Measurements from ENCODE around the gene SIGLEC10. TPM values are rescaled to one million over a fixed set of nuclear protein-coding genes. Genes with fewer than 3 reads are reported as not detected.
A peak's percentile ranks its signal among the peaks of the same experiment; 100 is the strongest.

SIGLEC10 gene
- total RNA-seq, 1 experiment from 2014 or later, result not detected

DNA sequence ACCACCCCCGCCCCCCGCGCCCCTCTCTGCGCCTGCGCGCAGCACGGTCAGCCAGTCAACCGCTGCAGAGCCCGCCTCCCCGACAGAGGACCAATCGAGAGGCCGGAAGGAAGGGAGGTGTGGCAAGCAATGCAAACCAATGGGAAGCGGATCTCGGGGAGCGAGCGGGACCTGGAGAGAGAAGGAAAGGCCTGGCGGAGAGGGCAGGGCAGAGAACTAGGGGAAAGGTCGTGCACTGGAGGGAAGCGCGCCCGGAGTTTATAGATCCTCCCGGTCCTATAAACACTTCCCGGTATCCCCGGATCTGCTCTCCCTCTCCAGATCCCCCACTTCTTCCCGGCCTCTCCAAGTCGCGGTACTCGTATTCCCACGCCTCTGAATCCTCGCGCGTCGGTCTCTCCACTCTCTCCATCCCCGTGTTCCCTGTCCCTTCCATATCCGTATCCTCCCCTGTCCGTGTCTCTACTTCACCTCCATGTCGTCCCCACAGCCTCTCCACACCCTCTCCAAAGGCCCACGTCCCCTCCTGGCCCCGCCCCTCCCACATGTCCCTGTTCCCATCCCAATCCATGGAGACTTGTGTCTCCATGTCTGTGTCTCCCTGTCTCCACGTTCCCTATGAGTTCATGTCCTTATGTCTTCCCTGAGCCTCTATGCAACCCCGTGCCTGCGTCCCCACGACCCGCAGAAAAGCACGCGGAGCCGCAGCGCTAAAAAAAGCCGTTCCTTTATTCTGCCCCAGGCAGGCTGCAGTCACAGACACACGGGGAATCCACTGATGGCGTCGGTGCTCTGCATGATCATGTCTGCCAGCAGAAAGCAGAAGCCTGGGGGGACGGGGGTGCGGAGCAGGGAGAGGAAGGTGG, 50.8 kb downstream of the SIGLEC10 start:
- Histone ChIP-seq H3K27me3 (ENCODE audit: control insufficient read depth, insufficient read depth, low read length) (no peaks in the 10 kb centered on the region), H3K4me3 (ENCODE audit: low read depth in 2 of 2, low read length in 2 of 2) (peak overlapping the region; percentile 77 to 83), H3K4me1 (ENCODE audit: control insufficient read depth, insufficient read depth, low read length) (peaks cover 13% of the 10 kb centered on the region), H3K9me3 (ENCODE audit: control insufficient read depth, insufficient read depth, low read depth, low read length) (no peaks in the 10 kb centered on the region), H3K27ac (ENCODE audit: low read length) (peak overlapping the region; percentile 89), H3K36me3 (ENCODE audit: control insufficient read depth, insufficient read depth, low read length) (peaks cover 8% of the 10 kb centered on the region; the same call in 1 of the 2 replicates)
- BruUV-seq (replicated peaks), result no TSS peak
- peak; percentile 85 for ATAC-seq
- CTCF ChIA-PET, result no interaction called here
- DNase-seq (ENCODE audit: low read depth, low spot score), result peak; percentile 77
- TF ChIP-seq POLR2AphosphoS5 (IDR thresholded peaks at IDR 0.05; ENCODE audit: low read depth, low read length) (peak; percentile 63), REST (IDR thresholded peaks at IDR 0.05; ENCODE audit: insufficient read depth in 1 of 2, low read depth in 2 of 2, low read length in 1 of 2) (no peak), SIN3A (IDR thresholded peaks at IDR 0.05; ENCODE audit: borderline replicate concordance, insufficient read depth, low read depth, low read length) (0 out of 2 replicates have a peak, but pooled peaks have one; percentile 58), TCF7L2 (IDR thresholded peaks at IDR 0.05; ENCODE audit: low read depth, low read length) (no peak)
- intact Hi-C loops (cut with micrococcal nuclease; ENCODE audit: unreplicated experiment) (no loop called here), in situ Hi-C loops (cut with HindIII; ENCODE audit: low pct_unique_long_range_greater_than_20kb, low sequenced_read_pairs) (no loop called here)
- POLR2A ChIA-PET, result no interaction called here

- TSS peak; percentile 96 for BruUV-seq (replicated peaks)
- Histone ChIP-seq H3K36me3 (ENCODE audit: control insufficient read depth, insufficient read depth, low read length) (peaks cover 8% of the 10 kb centered on the region; the same call in 1 of the 2 replicates), H3K27me3 (ENCODE audit: control insufficient read depth, insufficient read depth, low read length) (no peaks in the 10 kb centered on the region), H3K9me3 (ENCODE audit: control insufficient read depth, insufficient read depth, low read depth, low read length) (no peaks in the 10 kb centered on the region), H3K4me3 (ENCODE audit: low read depth in 2 of 2, low read length in 2 of 2) (peak within 1 kb of the TSS; percentile 77 to 83), H3K4me1 (ENCODE audit: control insufficient read depth, insufficient read depth, low read length) (peaks cover 13% of the 10 kb centered on the region), H3K27ac (ENCODE audit: low read length) (peak within 1 kb of the TSS; percentile 95)
- no peak for DNase-seq (ENCODE audit: low read depth, low spot score)
- TF ChIP-seq POLR2AphosphoS5 (IDR thresholded peaks at IDR 0.05; ENCODE audit: low read depth, low read length), result no peak
- CTCF ChIA-PET, result no interaction called here
- in situ Hi-C loops (cut with HindIII; ENCODE audit: low pct_unique_long_range_greater_than_20kb, low sequenced_read_pairs) (no loop called here), intact Hi-C loops (cut with micrococcal nuclease; ENCODE audit: unreplicated experiment) (no loop called here)
- ATAC-seq, result no peak
- POLR2A ChIA-PET, result interaction anchor here (0.6 kb wide), 1 partner anchor 77 kb away, joined by 3 read pairs; no protein-coding TSS in a partner anchor
These were observed 51.5 kb downstream of the SIGLEC10 start, which contains the start of gene ETFB for GRCh38 chr19:51365965-51366388. TSS of gene ETFB (minus strand) at chr19:51366388. CDS start at chr19:51366326, 62 bp downstream.

DNA sequence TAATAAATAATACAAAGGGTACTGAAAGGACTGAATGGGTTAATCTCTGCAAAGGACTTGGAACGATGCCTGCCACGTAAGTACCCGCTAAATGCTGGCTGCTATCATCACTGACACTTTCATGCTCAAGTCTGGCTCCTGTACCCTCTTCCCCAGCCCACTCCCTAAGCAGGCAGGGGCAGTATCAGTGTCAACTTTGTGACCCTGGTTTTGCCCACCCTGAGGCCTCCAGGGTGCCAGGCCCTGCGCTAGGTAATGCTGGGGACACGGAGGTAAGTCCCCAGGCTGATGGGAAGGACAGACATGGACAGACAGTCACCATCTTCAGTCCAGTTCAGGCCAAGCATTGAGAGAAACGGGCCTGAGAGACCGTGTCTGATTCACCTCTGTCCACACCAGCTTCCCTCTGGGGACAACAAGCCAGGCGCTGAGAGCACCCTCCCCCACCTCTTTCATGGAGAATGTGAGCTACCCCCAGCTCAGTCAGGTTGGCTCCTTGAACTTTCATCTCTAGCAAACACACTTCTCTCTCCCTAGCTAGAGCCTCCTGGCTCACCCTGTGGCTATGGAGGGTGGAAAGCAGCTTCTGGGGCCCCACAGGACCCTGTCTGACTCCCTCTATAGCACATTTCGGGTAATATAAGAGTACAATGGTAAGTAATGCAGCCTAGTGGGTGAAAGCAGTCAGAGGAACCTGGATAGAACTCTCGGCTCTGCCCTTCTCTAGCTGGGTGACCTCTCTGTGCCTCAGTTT, 52.1 kb downstream of the SIGLEC10 start:
- Histone ChIP-seq H3K4me1 (ENCODE audit: control insufficient read depth, insufficient read depth, low read length) (peaks cover 13% of the 10 kb centered on the region), H3K27me3 (ENCODE audit: control insufficient read depth, insufficient read depth, low read length) (no peaks in the 10 kb centered on the region), H3K4me3 (ENCODE audit: low read depth in 2 of 2, low read length in 2 of 2) (peak overlapping the region; percentile 77 to 83), H3K27ac (ENCODE audit: low read length) (peak overlapping the region; percentile 95), H3K9me3 (ENCODE audit: control insufficient read depth, insufficient read depth, low read depth, low read length) (no peaks in the 10 kb centered on the region), H3K36me3 (ENCODE audit: control insufficient read depth, insufficient read depth, low read length) (peaks cover 8% of the 10 kb centered on the region; the same call in 1 of the 2 replicates)
- CTCF ChIA-PET, result no interaction called here
- no TSS peak for BruUV-seq (replicated peaks)
- in situ Hi-C loops (cut with HindIII; ENCODE audit: low pct_unique_long_range_greater_than_20kb, low sequenced_read_pairs) (no loop called here), intact Hi-C loops (cut with micrococcal nuclease; ENCODE audit: unreplicated experiment) (no loop called here)
- TF ChIP-seq REST (IDR thresholded peaks at IDR 0.05; ENCODE audit: insufficient read depth in 1 of 2, low read depth in 2 of 2, low read length in 1 of 2) (no peak), SIN3A (IDR thresholded peaks at IDR 0.05; ENCODE audit: borderline replicate concordance, insufficient read depth, low read depth, low read length) (no peak), TCF7L2 (IDR thresholded peaks at IDR 0.05; ENCODE audit: low read depth, low read length) (no peak)
- ATAC-seq, result no peak
- POLR2A ChIA-PET, result interaction anchor here (0.6 kb wide), 1 partner anchor 77 kb away, joined by 3 read pairs; no protein-coding TSS in a partner anchor
- no peak for DNase-seq (ENCODE audit: low read depth, low spot score)
